ENCODE measurements around the gene PIK3AP1. TPM values are rescaled to one million over a fixed set of nuclear protein-coding genes. Genes with fewer than 3 reads are reported as not detected.

Gene PIK3AP1
- total RNA-seq, 1 experiment from 2014 or later: 2.1 TPM

GRCh38 chr10:96673318-96674099, 46.8 kb downstream of the PIK3AP1 start:
- DNase-seq (ENCODE audit: low read depth): peak; percentile 32

- DNase-seq (ENCODE audit: low read depth): no peak
Measured at GRCh38 chr10:96672481-96673175, 47.7 kb downstream of the PIK3AP1 start.

GRCh38 chr10:96671211-96671890, 49.0 kb downstream of the PIK3AP1 start:
- DNase-seq (ENCODE audit: low read depth): no peak

- DNase-seq (ENCODE audit: low read depth): no peak
Measured at GRCh38 chr10:96670786-96671185, 49.5 kb downstream of the PIK3AP1 start.

- DNase-seq (ENCODE audit: low read depth): no peak
Measured at GRCh38 chr10:96667401-96667800, 52.9 kb downstream of the PIK3AP1 start.

GRCh38 chr10:96666741-96667140, 53.6 kb downstream of the PIK3AP1 start:
- DNase-seq (ENCODE audit: low read depth): no peak

GRCh38 chr10:96665306-96665705, 55.0 kb downstream of the PIK3AP1 start:
- DNase-seq (ENCODE audit: low read depth): peak; percentile 9

- DNase-seq (ENCODE audit: low read depth): no peak
Measured at GRCh38 chr10:96664563-96664962, 55.8 kb downstream of the PIK3AP1 start.

- no peak for DNase-seq (ENCODE audit: low read depth)
Measured at GRCh38 chr10:96663797-96664196, 56.5 kb downstream of the PIK3AP1 start.

GRCh38 chr10:96661632-96662031, 58.7 kb downstream of the PIK3AP1 start:
- DNase-seq (ENCODE audit: low read depth): no peak

GRCh38 chr10:96660297-96660696, 60.0 kb downstream of the PIK3AP1 start:
- DNase-seq (ENCODE audit: low read depth): no peak

- DNase-seq (ENCODE audit: low read depth): no peak
Measured at GRCh38 chr10:96658844-96659243, 61.5 kb downstream of the PIK3AP1 start.

- no peak for DNase-seq (ENCODE audit: low read depth)
Measured at GRCh38 chr10:96657385-96657784, 62.9 kb downstream of the PIK3AP1 start.

GRCh38 chr10:96656839-96657238, 63.5 kb downstream of the PIK3AP1 start:
- no peak for DNase-seq (ENCODE audit: low read depth)

- no peak for DNase-seq (ENCODE audit: low read depth)
Measured at GRCh38 chr10:96656198-96656577, 64.1 kb downstream of the PIK3AP1 start.

- no peak for DNase-seq (ENCODE audit: low read depth)
Measured at GRCh38 chr10:96655461-96656197, 64.7 kb downstream of the PIK3AP1 start.

GRCh38 chr10:96651998-96652431, 68.3 kb downstream of the PIK3AP1 start:
- no peak for DNase-seq (ENCODE audit: low read depth)

- no peak for DNase-seq (ENCODE audit: low read depth)
Measured at GRCh38 chr10:96650958-96651357, 69.4 kb downstream of the PIK3AP1 start.

GRCh38 chr10:96648297-96648696, 72.0 kb downstream of the PIK3AP1 start:
- DNase-seq (ENCODE audit: low read depth): no peak

- DNase-seq (ENCODE audit: low read depth): no peak
Measured at GRCh38 chr10:96647466-96647865, 72.8 kb downstream of the PIK3AP1 start.

- no peak for DNase-seq (ENCODE audit: low read depth)
Measured at GRCh38 chr10:96646751-96647166, 73.6 kb downstream of the PIK3AP1 start.

- DNase-seq (ENCODE audit: low read depth): no peak
Measured at GRCh38 chr10:96646301-96646700, 74.0 kb downstream of the PIK3AP1 start.
